HG03439 (cell line): ENCODE data around the gene MBOAT7.

Experiments used
- ATAC-seq: cut with Tn5 transposase; IDR thresholded peaks from one replicate; pipeline ENCODE4 v1.9.1; 2021; ENCODE audit warnings: mild to moderate bottlenecking, moderate library complexity; ENCODE audit not compliant: unreplicated experiment

The MBOAT7 gene

GRCh38 chr19:54147676-54148075 is 41.7 kb downstream of the MBOAT7 start:
- ATAC-seq = no peak

GRCh38 chr19:54145541-54146158 is 43.7 kb downstream of the MBOAT7 start:
- no peak for ATAC-seq

DNA sequence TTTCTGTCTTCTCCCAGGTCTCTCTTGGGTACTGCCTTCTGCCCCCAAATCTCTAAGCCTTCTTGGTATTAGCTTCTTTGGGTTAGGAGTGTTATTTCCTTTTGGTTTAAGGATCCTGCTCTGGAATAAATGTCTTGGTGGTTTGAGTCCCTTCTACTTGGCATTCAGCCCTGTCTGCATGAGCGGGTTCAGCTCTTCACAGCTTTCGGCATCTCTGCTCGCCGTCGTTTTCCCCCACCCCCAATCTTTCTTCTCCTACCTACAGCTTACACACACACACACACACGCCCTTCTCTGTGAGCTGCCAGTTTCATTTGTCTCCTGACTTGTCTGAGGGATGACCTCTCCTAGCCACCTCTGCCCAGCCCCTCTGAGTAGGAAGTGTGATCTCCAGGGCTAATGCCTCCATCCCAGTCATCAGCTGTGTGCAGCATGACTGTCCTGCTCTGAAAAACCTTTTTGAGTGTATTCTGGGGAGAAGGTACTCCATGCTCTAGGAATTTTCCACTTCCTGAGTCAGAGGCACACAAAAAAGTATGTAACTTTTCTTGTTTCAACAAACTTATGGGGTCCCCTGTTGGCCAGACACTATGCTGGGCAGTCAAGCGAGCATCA is 47.1 kb downstream of the MBOAT7 start:
- no peak for ATAC-seq

- no peak for ATAC-seq
Measured at GRCh38 chr19:54141356-54141755, 48.0 kb downstream of the MBOAT7 start.

DNA sequence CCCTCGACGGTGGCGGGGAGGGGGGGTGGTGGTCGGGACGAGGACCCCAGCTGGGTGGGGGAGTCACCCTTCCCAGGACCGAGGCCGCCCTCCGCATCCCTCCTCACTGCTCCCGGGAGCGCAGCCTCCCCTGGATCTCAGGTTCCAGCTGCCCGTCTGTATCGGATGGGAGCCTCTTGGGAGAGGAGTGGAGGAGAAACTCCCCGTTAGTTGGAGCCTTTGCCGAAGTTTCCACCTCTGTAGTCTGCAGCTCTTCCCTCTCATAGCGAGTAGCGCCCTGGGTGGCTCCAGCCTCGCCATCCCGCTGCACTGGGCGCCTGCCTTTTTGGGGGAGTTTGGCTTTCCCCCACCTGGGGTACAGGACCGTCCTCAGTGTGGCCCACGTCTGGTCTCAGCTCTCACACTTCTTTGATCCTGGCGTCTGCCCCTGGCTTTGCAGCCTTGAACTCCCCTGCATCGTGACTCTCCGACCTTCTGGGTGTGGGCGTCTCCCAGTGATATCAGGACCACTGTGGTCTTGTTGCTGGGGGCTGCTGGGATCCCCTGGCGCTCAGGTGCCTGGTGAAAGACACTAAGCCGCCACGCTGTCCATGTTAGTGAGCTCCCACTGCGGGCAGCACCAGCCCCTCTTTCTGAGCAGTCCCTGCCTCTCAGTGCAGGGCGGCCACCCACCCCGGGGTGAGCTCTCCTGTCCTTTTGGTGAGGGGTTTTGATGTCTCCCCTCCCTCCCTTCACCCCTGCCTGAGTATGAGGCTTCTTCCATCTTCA is 50.7 kb downstream of the MBOAT7 start:
- ATAC-seq = no peak

DNA sequence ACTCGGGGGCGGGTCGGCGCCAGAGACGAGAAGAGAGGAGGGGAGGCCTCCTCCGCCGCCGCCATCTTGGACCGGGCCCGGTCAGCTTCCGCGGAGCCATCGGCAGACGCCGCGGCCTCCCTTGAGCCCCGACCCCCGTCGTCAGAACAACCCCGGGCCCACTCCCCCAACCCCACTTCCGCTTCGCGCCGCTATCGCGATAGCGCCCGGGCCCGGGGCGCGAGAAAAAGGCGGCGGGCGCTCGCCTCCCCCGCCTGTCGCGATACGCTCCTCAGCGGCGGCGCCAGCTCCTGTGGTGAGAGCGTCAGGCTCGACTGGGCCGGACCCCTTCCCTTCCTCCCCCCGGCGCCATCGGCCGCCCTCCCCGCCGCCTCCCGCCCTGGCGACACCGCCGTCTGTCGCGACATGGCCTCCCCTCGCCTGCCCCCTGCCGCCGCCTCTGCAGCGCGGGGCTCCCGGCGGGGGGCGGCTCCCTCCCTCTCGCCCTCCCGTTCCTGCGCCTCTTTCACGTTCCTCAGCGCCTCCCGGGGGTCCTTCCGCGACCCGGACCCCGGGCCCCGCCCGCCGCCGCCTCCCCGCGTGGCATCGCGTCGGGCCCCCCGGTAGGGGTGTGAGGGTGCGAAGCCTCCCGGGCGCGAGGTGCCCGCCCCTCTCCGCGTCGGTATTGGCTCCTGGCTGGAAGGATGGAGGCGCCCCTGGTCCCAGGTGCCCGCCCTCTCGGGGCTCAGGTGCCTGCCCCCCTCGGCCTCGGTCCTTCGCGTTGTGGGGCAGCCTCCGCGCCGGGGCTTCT is 51.5 kb downstream of the MBOAT7 start, which contains the start of gene CNOT3:
Gene CNOT3, plus strand, starts transcription at position 64 of the 790 bp plus-strand sequence. CDS start 5,217 bp downstream, outside the sequence.
- no peak for ATAC-seq

DNA sequence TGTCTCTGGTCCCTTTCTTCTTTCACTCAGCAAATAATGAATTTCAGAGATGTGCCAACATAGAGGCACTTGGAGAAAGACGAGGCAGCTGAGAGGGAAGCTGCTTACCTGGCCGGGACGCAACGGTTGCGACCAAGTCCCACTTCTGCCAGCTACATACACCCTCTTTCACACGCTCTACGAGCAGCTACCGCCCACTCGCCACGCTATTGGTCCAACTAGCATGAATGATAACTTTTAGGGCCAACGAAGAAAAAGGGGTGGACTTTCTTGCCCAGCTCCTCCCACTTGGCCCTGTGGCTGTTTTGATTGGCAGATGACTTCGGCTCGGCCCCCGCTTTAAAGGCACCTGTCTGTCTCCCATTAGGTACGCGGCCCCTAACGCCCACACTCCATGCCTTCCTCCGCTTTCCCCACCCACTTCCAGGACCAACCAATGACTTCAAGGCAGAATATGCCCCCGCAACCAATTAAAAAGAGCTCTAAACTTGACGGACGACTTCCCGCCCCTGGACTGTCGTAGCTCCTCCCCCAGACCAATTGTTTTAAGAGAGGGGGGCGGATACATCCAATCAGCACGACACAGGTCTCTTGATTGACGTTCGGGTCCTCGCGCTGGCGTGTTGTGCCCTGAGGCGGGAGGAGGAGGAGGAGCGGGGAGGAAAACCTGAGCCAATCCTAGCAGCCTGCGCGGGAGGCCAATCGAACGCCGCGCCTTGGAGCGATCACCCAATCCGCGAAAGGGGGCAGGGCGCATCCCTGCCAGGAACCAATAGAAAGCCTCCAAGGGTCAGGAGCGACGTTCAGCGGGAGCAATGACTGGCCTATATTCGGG is 52.3 kb downstream of the MBOAT7 start:
- peak; percentile 81 for ATAC-seq

- ATAC-seq = no peak
Measured at GRCh38 chr19:54136086-54136863, 53.1 kb downstream of the MBOAT7 start.

- no peak for ATAC-seq
Measured at GRCh38 chr19:54133957-54134590, 55.3 kb downstream of the MBOAT7 start.

DNA sequence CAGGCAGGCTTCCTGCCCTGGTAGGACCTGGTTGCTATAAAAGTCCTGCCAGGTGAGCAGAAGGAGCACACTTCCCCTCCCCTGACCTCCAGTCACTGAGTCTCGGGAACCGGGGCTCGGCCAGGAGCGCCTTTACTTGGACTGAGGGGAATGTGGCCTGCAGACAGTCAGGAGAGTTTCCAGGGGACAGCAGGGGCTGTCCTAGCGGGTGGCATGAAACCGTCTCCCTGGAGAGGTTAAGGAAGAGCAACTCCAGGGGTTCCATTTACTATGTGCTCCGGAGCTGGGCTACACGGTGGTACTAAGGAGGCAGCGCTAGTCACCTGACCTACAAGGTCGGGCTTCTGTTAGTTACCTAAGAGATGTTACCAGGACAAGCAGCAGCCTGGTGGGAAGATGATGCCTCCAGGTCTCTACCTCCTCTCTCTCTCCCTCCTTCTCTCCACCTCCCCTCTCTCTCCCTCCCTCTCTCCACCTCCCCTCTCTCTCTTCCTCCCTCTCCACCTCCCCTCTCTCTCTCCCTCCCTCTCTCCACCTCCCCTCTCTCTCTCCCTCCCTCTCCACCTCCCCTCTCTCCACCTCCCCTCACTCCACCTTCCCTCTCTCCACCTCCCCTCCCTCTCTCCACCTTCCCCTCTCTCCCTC is 55.9 kb downstream of the MBOAT7 start:
- no peak for ATAC-seq

DNA sequence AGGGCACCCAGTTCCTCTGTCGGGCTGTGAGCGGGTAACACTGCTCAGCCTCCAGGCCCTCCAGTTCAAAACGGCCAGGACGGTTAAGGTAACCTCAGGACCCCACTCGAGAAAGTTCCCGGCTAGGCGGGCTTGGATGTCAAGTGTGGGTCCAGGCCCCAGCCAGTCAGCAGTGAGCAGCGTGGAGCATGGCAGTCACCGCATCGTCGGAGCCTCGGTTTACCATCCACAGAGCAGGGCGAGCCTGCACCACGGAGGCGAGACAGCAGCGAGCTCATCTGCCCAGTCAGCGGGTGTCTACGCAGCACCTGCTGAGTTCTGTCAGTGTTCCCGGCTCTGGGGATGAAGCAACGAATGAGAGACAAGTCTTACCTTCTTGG is 59.8 kb downstream of the MBOAT7 start:
- no peak for ATAC-seq

GRCh38 chr19:54128796-54129616 is 60.4 kb downstream of the MBOAT7 start:
- ATAC-seq = no peak

DNA sequence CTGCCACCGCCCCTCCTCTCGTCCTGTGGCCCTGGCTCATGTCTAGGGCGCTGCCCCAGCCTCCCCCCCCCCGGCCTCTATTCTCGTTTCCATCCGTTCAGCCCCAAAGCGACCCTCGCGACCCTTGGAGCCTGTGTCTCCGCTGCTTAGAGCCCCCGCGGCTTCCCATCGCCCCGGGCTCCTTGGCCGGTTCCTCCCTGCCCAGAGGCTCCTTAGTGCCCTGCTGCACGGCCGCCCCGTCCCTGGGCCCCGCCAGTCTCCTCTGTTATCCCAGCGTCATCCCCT is 61.0 kb downstream of the MBOAT7 start:
- ATAC-seq = no peak

- no peak for ATAC-seq
Measured at GRCh38 chr19:54127688-54128440, 61.5 kb downstream of the MBOAT7 start.

- no peak for ATAC-seq
Measured at GRCh38 chr19:54125713-54126112, 63.7 kb downstream of the MBOAT7 start.

- ATAC-seq = no peak
Measured at GRCh38 chr19:54124393-54124792, 65.0 kb downstream of the MBOAT7 start.

GRCh38 chr19:54123682-54124081 is 65.7 kb downstream of the MBOAT7 start:
- ATAC-seq = no peak
